Subcutaneous adipose tissue (tissue), 4 donors: ENCODE data around the gene TSNAXIP1. TPM values are rescaled to one million over a fixed set of nuclear protein-coding genes. Genes with fewer than 3 reads are reported as not detected.

Source experiments
- small RNA-seq: library from RNA; depleted of rRNA; stranded (forward); fragments of <200 nt; gene quantifications from one replicate; pipeline ENCODE3, GENCODE V24; 2016
- total RNA-seq, 4 donors: library from RNA; depleted of rRNA; stranded (reverse); fragments of >200 nt; gene quantifications; one replicate each; pipeline ENCODE4 v1.1.0, GENCODE V29; 2016
- TF ChIP-seq, protein P1 (sequence below): fragments of 450-650 bp; IDR thresholded peaks from one replicate; pipeline ENCODE4 v1.5.1; 2016; ENCODE audit warnings: low read depth, mild to moderate bottlenecking, control low read depth, antibody characterized with exemption, moderate library complexity

TSNAXIP1 gene
- total RNA-seq, 4 donors from 2014 or later = 0.88 to 1.5 (median 1.0) TPM; not detected in 1

DNA sequence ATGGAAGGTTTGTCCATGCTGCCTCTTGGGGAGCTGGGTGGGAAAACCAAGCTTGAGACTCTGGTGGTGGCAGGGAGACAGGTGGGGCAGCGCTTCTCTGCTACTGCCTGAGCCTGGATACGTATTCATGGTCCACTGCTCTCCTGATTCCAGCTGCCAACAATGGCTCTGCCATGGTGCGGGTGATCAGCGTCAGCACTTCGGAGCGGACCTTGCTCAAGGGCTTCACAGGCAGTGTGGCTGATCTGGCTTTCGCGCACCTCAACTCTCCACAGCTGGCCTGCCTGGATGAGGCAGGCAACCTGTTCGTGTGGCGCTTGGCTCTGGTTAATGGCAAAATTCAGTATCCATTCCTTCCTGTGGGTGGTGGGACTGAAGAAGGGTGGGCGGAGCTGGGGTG is 70.4 kb downstream of the TSNAXIP1 start:
- TF ChIP-seq, protein P1, sequence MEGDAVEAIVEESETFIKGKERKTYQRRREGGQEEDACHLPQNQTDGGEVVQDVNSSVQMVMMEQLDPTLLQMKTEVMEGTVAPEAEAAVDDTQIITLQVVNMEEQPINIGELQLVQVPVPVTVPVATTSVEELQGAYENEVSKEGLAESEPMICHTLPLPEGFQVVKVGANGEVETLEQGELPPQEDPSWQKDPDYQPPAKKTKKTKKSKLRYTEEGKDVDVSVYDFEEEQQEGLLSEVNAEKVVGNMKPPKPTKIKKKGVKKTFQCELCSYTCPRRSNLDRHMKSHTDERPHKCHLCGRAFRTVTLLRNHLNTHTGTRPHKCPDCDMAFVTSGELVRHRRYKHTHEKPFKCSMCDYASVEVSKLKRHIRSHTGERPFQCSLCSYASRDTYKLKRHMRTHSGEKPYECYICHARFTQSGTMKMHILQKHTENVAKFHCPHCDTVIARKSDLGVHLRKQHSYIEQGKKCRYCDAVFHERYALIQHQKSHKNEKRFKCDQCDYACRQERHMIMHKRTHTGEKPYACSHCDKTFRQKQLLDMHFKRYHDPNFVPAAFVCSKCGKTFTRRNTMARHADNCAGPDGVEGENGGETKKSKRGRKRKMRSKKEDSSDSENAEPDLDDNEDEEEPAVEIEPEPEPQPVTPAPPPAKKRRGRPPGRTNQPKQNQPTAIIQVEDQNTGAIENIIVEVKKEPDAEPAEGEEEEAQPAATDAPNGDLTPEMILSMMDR = no peak

Small RNA genes within 50 kb of the gene (small RNA-seq; reads per million reads assigned to genes)
- gene AC040162.2 = not detected

Other genes starting within 250 kb of the TSNAXIP1 start
- 10 to 100 TPM; 22.9 to 43.7 (median 29.3) TPM for gene CTCF, start 244.4 kb upstream of the TSNAXIP1 start, total RNA-seq
- gene CARMIL2, start 161.7 kb upstream of the TSNAXIP1 start, total RNA-seq = 1 to 10 TPM in 1 of 4 donors, under 1 TPM in 2, not detected in 1; 0.38 to 2.0 (median 0.44) TPM
- 10 to 100 TPM in 3 of 4 donors, 1 to 10 TPM in 1; 8.0 to 19.2 (median 14.9) TPM for gene ACD, start 146.6 kb upstream of the TSNAXIP1 start, total RNA-seq
- gene PARD6A, start 145.9 kb upstream of the TSNAXIP1 start, total RNA-seq = 1 to 10 TPM; 2.8 to 5.4 (median 4.8) TPM
- 10 to 100 TPM in 3 of 4 donors, 1 to 10 TPM in 1; 6.2 to 17.6 (median 16.0) TPM for gene ENKD1, start 140.1 kb upstream of the TSNAXIP1 start, total RNA-seq
- 10 to 100 TPM in 2 of 4 donors, 1 to 10 TPM in 1, under 1 TPM in 1; 0.98 to 14.5 (median 10.7) TPM for gene C16orf86, start 140.1 kb upstream of the TSNAXIP1 start, total RNA-seq
- 10 to 100 TPM in 3 of 4 donors, 1 to 10 TPM in 1; 9.1 to 21.1 (median 13.6) TPM for gene GFOD2, start 87.6 kb upstream of the TSNAXIP1 start, total RNA-seq
- 10 to 100 TPM in 1 of 4 donors, 1 to 10 TPM in 3; 8.1 to 11.7 (median 9.3) TPM for gene RANBP10, start 329 bp upstream of the TSNAXIP1 start, total RNA-seq
- 10 to 100 TPM; 21.2 to 36.9 (median 34.0) TPM for gene THAP11, start 35.4 kb downstream of the TSNAXIP1 start, total RNA-seq
- gene NUTF2, start 40.0 kb downstream of the TSNAXIP1 start, total RNA-seq = 10 to 100 TPM; 56.5 to 98.2 (median 75.4) TPM
- gene CENPT, start 40.8 kb downstream of the TSNAXIP1 start, total RNA-seq = 10 to 100 TPM; 22.8 to 48.0 (median 30.8) TPM
- 10 to 100 TPM; 21.0 to 47.5 (median 28.3) TPM for gene EDC4, start 66.2 kb downstream of the TSNAXIP1 start, total RNA-seq
- 1 to 10 TPM in 3 of 4 donors, not detected in 1; 1.3 to 7.2 (median 2.5) TPM for gene NRN1L, start 78.0 kb downstream of the TSNAXIP1 start, total RNA-seq
- gene PSKH1, start 86.4 kb downstream of the TSNAXIP1 start, total RNA-seq = 10 to 100 TPM in 2 of 4 donors, 1 to 10 TPM in 2; 7.0 to 28.4 (median 10.9) TPM
- 1 to 10 TPM in 1 of 4 donors, under 1 TPM in 2, not detected in 1; 0.85 to 4.1 (median 0.88) TPM for gene CTRL, start 125.0 kb downstream of the TSNAXIP1 start, total RNA-seq
- gene PSMB10, start 130.0 kb downstream of the TSNAXIP1 start, total RNA-seq = 10 to 100 TPM; 10.3 to 45.8 (median 39.9) TPM
- gene LCAT, start 137.2 kb downstream of the TSNAXIP1 start, total RNA-seq = 10 to 100 TPM in 2 of 4 donors, 1 to 10 TPM in 2; 7.9 to 16.2 (median 10.5) TPM
- 10 to 100 TPM; 36.2 to 77.2 (median 36.9) TPM for gene SLC12A4, start 161.7 kb downstream of the TSNAXIP1 start, total RNA-seq
- gene DPEP3, start 173.6 kb downstream of the TSNAXIP1 start, total RNA-seq = under 1 TPM in 1 of 4 donors, not detected in 3; 0.22 TPM
- 10 to 100 TPM in 1 of 4 donors, 1 to 10 TPM in 2, under 1 TPM in 1; 0.98 to 28.7 (median 9.5) TPM for gene DPEP2, start 192.6 kb downstream of the TSNAXIP1 start, total RNA-seq
- gene DPEP2NB, start 209.0 kb downstream of the TSNAXIP1 start, total RNA-seq = not detected
- 1 to 10 TPM; 6.2 to 8.5 (median 7.2) TPM for gene DDX28, start 216.3 kb downstream of the TSNAXIP1 start, total RNA-seq
- gene DUS2, start 216.4 kb downstream of the TSNAXIP1 start, total RNA-seq = 10 to 100 TPM in 2 of 4 donors, 1 to 10 TPM in 2; 6.4 to 19.8 (median 9.8) TPM